ENCODE results near the gene SART1. TPM values are rescaled to one million over a fixed set of nuclear protein-coding genes. Genes with fewer than 3 reads are reported as not detected.

SART1 gene
- polyA plus RNA-seq = 22.8 and 46.8 TPM in 2 replicates

GRCh38 chr11:65961267-65962140 is at the start of gene SART1:
Gene SART1, plus strand, starts transcription at chr11:65961734. Its CDS starts 47 bp downstream, at chr11:65961781.

GRCh38 chr11:65918211-65919140 is 43.1 kb upstream of the SART1 start, which contains the start of gene C11orf68:
Gene C11orf68, minus strand, starts transcription at chr11:65919062. Its CDS starts 31 bp downstream, at chr11:65919031.

GRCh38 chr11:65919141-65919572 is 42.4 kb upstream of the SART1 start, which contains the start of gene DRAP1:
Gene DRAP1, plus strand, starts transcription at chr11:65919426. Its CDS starts 76 bp downstream, at chr11:65919502.

GRCh38 chr11:65945430-65945911 is 16.1 kb upstream of the SART1 start, which contains the start of gene TSGA10IP:
Gene TSGA10IP, plus strand, starts transcription at chr11:65945480. Its CDS starts 196 bp downstream, at chr11:65945676.

GRCh38 chr11:66001942-66002647 is 40.6 kb downstream of the SART1 start, which contains the start of the genes BANF1 and EIF1AD:
Gene BANF1, plus strand, starts transcription at chr11:66002503. Its CDS starts 748 bp downstream, at chr11:66003251.
Gene EIF1AD, minus strand, starts transcription at chr11:66002157. Its CDS starts 1,768 bp downstream, at chr11:66000389.

GRCh38 chr11:66011785-66012303 is 50.3 kb downstream of the SART1 start, which contains the start of gene CST6:
Gene CST6, plus strand, starts transcription at chr11:66012008. Its CDS starts 37 bp downstream, at chr11:66012045.

GRCh38 chr11:66026017-66026529 is 64.5 kb downstream of the SART1 start, which contains the start of gene CATSPER1:
Gene CATSPER1, minus strand, starts transcription at chr11:66026479. Its CDS starts 100 bp downstream, at chr11:66026379.

Other genes with a start within 250 kb of the SART1 start
- 2.4 and 7.8 TPM in 2 replicates for gene KAT5, start 249.5 kb upstream of the SART1 start, polyA plus RNA-seq
- 6.6 and 13.0 TPM in 2 replicates for gene RNASEH2C, start 240.9 kb upstream of the SART1 start, polyA plus RNA-seq
- 0.08 and 0.35 TPM in 2 replicates for gene AP5B1, start 180.8 kb upstream of the SART1 start, polyA plus RNA-seq
- not detected in 2 replicates for gene OVOL1, start 174.7 kb upstream of the SART1 start, polyA plus RNA-seq
- gene SNX32, start 127.8 kb upstream of the SART1 start, polyA plus RNA-seq = 2.2 and 4.6 TPM in 2 replicates
- 185 and 274 TPM in 2 replicates for gene CFL1, start 103.6 kb upstream of the SART1 start, polyA plus RNA-seq
- gene MUS81, start 101.3 kb upstream of the SART1 start, polyA plus RNA-seq = 9.5 and 11.2 TPM in 2 replicates
- 0.31 and 1.8 TPM in 2 replicates for gene EFEMP2, start 88.9 kb upstream of the SART1 start, polyA plus RNA-seq
- gene CTSW, start 81.9 kb upstream of the SART1 start, polyA plus RNA-seq = not detected in 2 replicates
- gene FIBP, start 73.3 kb upstream of the SART1 start, polyA plus RNA-seq = 37.0 and 67.8 TPM in 2 replicates
- 2.2 and 2.7 TPM in 2 replicates for gene CCDC85B, start 71.1 kb upstream of the SART1 start, polyA plus RNA-seq
- gene FOSL1, start 61.3 kb upstream of the SART1 start, polyA plus RNA-seq = not detected in 2 replicates
- gene C11orf68, start 42.7 kb upstream of the SART1 start, polyA plus RNA-seq = 12.4 and 15.2 TPM in 2 replicates
- 32.5 and 40.9 TPM in 2 replicates for gene DRAP1, start 42.3 kb upstream of the SART1 start, polyA plus RNA-seq
- gene TSGA10IP, start 16.3 kb upstream of the SART1 start, polyA plus RNA-seq = 0.73 TPM in 1 of 2 replicates, not detected in the other
- 30.9 and 38.3 TPM in 2 replicates for gene EIF1AD, start 40.4 kb downstream of the SART1 start, polyA plus RNA-seq
- 356 and 424 TPM in 2 replicates for gene BANF1, start 40.8 kb downstream of the SART1 start, polyA plus RNA-seq
- gene CST6, start 50.3 kb downstream of the SART1 start, polyA plus RNA-seq = not detected in 2 replicates
- 0.59 TPM in 1 of 2 replicates, not detected in the other for gene CATSPER1, start 64.7 kb downstream of the SART1 start, polyA plus RNA-seq
- gene GAL3ST3, start 87.4 kb downstream of the SART1 start, polyA plus RNA-seq = 8.7 and 19.5 TPM in 2 replicates
- gene SF3B2, start 90.6 kb downstream of the SART1 start, polyA plus RNA-seq = 63.3 and 67.3 TPM in 2 replicates
- 1.0 and 2.4 TPM in 2 replicates for gene PACS1, start 108.5 kb downstream of the SART1 start, polyA plus RNA-seq

All from Purkinje cell (primary cell).